Effector CD8-positive, alpha-beta T cell (primary cell): ENCODE results near the gene KRT72.

Experiments used
- DNase-seq: peaks from one replicate; lab custom pipeline; 2025; lab: John Stamatoyannopoulos, UW

The KRT72 gene

GRCh38 chr12:52541709-52542108 is 59.6 kb downstream of the KRT72 start:
- DNase-seq: no peak

DNA sequence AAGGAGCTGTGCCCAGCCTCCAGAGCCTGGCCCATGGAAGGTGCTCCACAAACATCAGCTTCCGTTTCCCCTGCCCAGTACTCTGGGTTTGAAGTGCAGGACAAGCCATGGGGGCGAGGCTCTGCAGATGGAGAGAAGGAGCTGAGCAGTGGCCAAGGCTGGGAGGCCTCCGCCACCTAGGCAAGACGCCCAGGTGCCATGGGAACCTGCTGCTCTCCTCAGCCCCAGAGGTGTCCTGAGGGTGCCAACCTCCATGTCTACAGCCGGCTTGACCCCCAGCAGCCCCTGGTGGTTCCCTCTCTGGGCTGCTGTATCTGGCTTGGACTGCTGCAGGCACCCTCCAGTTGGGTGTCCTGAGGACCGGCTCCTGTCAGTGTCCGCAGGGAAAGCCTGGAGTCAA is 60.7 kb downstream of the KRT72 start:
- no peak for DNase-seq

DNA sequence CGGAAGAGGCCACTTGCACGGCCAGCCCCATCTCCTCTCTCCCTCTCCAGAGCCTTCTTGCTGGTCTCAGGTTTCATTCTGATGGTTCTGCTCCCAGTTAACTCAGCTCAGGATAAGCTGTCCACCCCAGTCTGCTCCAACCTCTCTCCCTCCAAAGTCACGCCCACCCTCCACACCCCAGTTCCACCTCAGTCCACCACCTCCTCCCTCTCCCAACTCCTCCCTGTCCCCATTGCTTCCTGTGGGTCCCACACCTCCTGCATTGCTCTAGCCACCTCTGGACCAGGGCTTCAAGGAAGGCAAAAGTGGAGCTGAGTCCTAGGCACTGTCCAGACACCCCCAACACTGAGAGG is 61.5 kb downstream of the KRT72 start:
- DNase-seq: no peak

- no peak for DNase-seq
These were observed 62.0 kb downstream of the KRT72 start for GRCh38 chr12:52539083-52539820.

DNA sequence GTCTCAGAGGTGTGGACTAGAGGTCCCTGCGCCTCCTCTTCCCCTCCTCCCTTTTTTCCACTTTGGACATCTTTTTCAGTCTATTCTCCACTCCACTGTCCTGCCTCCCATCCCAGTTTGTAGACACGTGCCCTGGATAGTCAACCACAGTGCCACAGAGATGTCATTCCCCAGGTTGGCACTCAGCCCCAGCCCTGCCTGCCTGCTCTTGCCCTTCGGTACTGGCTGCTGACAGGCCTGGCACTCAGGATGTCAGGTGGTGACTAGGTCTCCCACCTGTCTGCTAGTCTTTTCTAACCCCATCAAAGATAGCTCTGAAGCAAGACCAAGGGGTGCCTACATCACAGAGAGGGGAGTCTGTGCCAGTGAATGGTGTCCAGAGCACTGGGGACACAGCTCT is 64.2 kb downstream of the KRT72 start:
- DNase-seq: no peak
